Stimulated activated CD8-positive, alpha-beta memory T cell treated with anti-CD3 and anti-CD28 coated beads, Interleukin-15, amount 100 ng/mL, for 4 hours (primary cell): Measurements from ENCODE around the gene GNA14.
"Not testable (repeated sequence)": the region's sequence is repeated elsewhere in the genome, so short reads cannot be mapped to it uniquely, and the experiment has no call there.

Experiments used
- DNase-seq, 2 donors: peaks; one replicate each; pipeline ENCODE4 v3.0.0-alpha.2; 2020; ENCODE audit warnings: low read depth in 2 of 2

Gene GNA14

DNA sequence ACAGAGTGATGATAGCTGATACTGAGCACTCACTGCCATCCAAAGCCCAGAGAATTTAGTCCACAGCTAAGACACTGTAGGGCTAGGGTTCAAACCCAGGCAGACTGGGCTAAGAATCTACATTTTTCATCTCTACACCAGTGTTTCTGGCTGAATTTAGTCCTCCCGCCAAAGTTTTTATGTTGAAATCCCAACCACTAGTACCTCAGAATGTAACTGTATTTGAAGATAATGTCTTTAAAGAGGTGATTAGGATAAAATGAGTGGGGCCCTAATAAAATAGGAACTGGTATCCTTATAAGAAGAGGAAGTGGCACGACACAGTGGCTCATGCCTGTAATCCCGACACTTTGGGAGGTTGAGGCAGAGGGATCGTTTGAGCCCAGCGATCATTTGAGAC lies 4.3 kb downstream of the GNA14 start:
- DNase-seq = no peak

- DNase-seq = no peak
Measured at GRCh38 chr9:77640741-77641580, 7.2 kb downstream of the GNA14 start.

DNA sequence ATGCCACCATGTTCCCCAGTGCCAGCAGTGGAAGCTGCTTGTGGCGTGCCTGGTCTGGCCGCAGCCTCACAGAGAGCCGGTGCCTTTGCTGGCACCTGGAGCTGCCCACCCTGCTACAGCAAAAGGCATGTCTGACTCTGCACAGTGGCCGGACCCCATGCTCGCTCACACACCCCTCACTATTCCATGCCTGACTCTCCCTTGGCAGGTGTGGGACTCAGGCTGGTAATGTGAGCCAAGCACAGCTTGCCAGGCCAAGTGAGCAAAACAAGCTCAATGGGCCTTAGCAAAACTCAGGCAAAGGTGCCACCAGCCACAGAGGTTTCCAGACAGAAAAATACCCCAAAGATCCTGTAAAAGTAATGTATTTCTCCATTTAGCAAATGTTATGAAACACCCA lies 15.5 kb downstream of the GNA14 start:
- DNase-seq = no peak

- not testable (repeated sequence) for DNase-seq
Measured at GRCh38 chr9:77628864-77629263, 19.3 kb downstream of the GNA14 start.

GRCh38 chr9:77616191-77616590 lies 31.9 kb downstream of the GNA14 start:
- no peak for DNase-seq

DNA sequence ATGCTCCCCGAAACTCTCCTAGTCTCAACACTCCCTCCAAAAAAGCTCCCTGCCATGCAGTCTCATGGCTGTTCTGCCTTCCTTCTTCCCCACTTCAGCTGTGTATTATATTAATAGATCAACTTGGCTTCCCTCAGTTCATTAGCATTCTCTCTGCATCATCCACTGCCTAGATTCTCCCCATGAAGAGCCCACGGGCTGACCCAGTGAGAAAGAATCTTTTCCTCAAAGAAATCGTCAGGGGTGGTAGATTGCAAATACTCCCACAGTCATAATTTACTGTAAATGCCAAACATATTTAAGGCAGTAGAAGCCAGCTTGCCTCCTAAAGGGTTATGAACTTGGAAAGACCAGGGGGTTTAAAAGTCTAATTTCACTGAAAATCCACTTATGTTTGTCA lies 33.5 kb downstream of the GNA14 start:
- DNase-seq = no peak

DNA sequence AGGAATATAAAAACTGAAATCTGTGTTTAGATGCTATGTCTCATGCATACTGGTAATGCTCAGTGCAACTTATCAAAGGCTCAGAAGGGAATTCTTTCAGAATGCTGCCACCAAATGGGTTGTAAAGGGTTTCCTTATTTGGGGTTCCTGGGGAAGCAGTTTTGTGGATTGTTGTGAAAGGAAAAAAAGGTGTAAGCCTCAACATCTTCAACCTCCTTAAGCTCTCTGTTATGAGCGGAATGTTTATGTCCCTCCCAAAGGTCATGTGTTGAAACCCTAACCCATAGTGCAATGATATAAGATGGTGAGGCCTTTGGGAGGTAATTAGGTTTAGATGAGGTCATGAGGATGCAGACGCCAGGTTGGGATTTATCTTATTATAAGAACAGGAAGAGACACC lies 41.6 kb downstream of the GNA14 start:
- DNase-seq = no peak

DNA sequence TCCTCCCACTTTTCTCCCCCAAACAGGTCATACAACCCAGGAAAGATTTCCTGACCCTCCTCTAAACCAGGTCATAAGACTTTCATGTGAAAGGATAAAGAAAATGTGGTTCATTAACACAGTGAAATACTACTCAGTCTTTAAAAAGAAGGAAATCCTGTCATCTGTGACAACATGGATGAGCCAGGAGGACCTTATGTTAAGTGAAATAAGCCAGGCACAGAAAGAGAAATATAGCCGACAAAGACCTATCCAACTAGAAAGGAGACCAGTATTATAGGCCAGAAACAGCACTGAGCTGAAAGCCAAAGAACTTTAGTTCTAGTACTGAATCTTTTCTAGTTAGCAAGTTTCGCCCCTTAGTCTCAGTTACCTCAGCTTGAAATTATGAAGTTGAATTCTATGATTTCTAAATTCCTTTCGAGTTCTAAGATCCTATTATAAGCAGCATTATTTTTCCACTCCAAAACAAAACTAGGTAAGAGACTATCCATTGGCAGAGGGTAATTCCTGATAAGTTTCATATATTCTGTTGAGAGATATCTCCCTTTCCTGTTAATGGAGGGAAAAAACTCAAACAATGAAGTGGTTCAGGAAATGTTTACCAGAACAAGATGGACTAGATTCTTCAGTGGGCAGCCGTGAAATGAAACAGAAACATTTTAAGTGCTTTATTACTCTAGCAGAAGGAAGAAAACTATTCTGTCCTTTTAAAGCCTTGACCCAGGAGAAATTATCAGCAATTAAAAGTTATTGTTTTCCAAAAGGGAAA lies 42.5 kb downstream of the GNA14 start:
- no peak for DNase-seq

DNA sequence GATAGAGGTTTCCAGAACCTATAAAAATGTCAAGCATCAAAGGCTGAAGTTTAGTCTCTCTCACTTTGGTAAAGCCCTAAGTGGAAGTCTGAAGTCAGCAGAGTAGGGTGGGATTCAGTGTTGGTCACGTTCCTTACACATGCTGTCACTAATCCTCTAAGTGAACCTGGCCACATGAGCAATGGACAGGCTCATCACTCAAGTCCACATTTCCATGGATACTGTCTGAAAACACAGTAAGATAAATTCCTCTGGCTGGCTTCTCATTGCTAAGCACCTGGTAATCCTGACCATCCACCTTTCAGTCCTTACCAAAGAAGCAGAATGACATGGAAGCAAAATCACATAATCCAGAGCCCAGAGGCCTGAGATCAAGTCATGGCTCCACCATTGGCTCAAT lies 43.8 kb downstream of the GNA14 start:
- no peak for DNase-seq

- DNase-seq = no peak
Measured at GRCh38 chr9:77602852-77603251, 45.3 kb downstream of the GNA14 start.

DNA sequence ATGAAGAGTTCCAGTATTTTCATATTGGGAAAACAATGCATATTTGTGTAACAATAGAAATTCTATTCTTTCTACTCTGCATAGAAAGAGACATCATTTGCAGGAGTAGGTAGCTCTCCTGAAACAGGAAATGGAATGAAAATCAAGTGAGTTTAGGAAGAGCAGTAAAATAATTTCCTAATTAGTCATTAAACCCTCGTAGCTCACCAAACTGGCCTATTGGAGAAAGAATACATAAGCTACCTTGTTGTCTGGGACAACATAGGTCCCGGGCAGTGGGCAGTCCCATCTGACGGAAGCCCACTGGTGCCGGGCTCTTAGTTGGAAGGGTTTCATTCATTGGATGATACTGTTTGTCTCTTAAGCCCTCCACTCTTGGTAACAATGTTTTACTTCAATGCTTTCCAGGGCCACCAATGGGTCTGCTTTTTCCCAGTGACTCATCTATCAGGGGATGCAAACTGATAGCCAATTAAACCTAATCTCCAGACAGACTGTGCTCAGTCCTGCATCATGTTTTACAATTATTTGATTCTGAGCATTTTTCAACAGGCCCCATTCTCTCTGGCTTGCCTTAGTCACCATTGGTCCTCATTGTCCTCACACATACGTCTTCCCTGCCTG lies 46.5 kb downstream of the GNA14 start:
- no peak for DNase-seq

DNA sequence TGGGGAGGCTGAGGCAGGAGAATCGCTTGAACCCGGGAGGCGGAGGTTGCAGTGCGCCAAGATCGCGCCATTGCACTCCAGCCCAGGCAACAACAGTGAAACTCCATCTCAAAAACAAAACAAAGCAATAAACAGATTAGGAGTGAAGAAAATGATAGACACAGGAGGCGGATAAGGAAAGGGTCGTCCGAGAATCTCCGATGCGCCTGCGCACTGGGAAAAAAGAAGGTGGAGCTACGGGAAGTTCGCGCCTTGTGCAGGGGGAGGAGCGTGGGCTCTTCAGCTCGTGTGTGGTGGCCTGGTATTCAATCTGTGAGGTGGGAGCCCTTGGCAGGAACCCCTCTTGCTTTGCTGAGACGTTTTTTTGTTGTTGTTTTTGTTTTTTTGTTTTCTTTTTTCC lies 47.3 kb downstream of the GNA14 start:
- no peak for DNase-seq

- DNase-seq = no peak
Measured at GRCh38 chr9:77599492-77599891, 48.6 kb downstream of the GNA14 start.

- DNase-seq = no peak
Measured at GRCh38 chr9:77598991-77599390, 49.1 kb downstream of the GNA14 start.

DNA sequence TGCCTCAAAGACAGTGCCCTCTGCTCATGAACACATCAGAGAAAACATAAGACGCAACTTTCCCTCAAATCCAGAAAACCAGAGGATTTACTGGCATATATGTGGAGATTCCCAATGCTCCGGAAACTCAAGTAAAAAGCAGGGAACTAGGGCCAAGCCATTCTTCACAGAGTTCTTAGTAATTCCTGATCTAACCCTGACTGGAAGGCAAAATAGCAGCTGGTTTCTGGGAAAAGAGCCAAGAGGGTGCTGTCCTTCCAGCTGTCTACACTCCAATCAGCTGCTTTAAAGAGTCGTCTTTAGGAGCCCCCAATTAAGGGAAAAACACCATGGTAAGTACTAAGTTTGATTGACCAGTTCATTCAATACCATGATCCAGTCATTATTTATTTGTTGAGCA lies 49.6 kb downstream of the GNA14 start:
- no peak for DNase-seq

- no peak for DNase-seq
Measured at GRCh38 chr9:77597057-77597456, 51.1 kb downstream of the GNA14 start.

DNA sequence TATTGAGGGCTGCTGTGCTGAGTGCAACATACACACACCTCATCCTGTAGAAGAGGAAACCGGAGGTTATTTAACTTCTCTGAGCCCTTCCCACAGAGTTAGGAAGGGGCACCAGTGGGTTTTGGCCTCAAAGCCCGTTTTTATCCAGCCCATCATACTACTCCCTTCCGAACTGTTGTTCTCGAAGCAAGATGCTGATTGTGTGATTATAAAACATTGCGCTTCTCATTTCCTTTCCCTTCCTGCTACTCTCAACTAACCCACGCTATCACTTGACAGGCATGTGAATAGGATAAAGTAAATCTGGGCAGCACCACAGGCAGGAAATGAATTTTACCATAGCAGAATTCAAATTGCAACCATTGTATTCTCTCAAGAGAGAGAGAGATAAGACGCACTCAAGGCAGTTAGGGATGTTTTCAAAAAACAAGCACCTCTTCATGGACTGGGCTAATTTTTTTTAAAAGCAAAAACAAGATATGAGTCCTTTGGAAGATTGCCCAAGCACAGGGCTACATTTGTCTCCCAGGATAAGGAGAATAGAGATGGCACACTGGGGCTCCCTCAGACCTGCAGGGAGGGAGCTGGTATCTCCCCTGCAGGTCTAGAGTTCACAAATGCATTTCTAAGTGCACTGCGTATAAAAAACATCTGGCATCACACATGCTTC lies 52.6 kb downstream of the GNA14 start:
- DNase-seq = no peak

- DNase-seq = no peak
Measured at GRCh38 chr9:77594963-77595362, 53.2 kb downstream of the GNA14 start.

- DNase-seq = no peak
Measured at GRCh38 chr9:77593528-77593927, 54.6 kb downstream of the GNA14 start.

GRCh38 chr9:77592476-77592875 lies 55.6 kb downstream of the GNA14 start:
- no peak for DNase-seq

DNA sequence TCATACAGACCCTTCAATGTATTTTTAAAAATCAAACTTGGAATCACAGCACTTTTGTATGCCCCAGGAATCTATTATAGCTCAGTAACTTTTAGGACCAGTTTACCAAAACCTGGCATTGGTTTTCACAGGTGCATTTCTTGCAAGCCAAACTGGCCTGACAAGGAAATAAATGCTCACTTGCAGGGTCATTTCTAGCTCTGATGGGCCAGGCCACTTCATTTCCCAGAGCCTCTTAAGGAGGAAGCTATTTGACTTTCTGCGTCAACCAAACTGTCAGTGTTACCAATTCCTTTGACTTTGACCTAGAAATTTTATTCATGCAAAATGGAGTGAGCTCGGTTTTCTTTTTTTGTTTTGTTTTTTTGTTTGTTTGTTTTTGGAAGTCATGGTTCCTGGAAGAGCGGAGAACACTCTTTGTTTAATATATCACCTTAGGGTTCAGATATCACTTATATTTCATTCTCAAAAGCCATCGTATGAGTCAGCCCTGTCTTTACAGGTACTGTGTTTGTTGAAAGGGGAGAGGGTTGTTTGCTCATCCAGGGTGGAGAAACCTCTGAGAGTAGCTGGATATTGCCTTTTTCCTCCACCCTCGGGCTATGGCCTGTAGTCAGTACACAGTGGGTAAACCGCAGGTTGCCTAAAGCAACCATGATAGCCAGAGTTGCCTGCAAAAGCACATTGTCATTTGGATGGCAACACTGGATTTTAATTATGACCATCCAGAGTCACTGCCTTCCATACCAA lies 58.9 kb downstream of the GNA14 start:
- DNase-seq = no peak
